HG03060 (cell line): Measurements from ENCODE around the gene IL1RL2.

Experiments
- ATAC-seq: cut with Tn5 transposase; IDR thresholded peaks from one replicate; pipeline ENCODE4 v1.9.1; 2021; ENCODE audit warnings: low read depth, moderate number of reproducible peaks; ENCODE audit not compliant: unreplicated experiment

The IL1RL2 gene

DNA sequence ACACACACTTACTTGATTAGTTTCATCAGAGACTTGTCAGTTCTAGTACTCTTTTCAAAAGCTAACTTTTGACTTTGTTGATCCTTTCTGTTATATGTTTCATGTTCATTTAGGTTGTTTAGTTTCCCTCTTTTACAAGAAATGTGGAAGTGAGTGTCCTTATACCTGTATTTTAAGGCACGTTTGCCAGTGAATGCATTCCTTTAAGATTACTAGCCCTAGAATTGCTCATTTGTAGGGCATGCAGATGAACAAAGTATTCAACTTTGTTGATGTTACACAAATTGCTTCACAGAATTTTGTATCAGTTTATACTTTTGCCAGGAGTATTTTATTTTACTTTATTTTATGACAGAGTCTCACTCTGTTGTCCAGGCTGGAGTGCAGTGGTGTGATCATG is 6.3 kb downstream of the IL1RL2 start:
- no peak for ATAC-seq

DNA sequence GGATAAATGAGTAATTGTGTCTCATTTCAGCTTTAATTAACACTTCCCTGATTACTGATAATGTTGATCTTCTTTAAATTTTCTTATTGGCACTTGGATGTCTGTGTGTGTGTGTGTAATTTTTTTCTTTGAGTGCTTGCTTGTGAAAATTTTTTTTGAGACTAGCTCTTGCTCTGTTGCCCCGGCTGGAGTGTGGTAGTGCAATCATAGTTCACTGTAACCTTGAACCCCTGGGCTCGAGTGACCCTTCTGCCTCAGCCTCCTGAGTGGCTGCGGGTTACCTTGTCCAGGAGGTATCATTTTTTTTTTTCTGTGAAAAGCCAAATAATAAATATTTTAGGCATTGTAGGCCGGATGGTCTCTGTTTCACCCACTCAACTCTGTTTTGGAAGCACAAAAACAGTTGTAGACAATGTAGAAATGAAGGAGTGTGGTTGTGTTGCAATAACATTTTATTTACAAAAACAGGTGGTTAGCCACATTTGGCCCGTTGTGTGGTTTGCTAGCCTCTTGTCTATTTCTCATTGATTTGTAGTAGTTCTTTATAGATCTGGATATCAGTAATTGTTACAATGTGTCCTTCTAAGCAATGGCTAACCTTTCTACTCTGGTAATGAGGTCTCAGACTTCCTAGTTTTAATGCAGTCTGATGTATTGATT is 7.9 kb downstream of the IL1RL2 start:
- no peak for ATAC-seq

DNA sequence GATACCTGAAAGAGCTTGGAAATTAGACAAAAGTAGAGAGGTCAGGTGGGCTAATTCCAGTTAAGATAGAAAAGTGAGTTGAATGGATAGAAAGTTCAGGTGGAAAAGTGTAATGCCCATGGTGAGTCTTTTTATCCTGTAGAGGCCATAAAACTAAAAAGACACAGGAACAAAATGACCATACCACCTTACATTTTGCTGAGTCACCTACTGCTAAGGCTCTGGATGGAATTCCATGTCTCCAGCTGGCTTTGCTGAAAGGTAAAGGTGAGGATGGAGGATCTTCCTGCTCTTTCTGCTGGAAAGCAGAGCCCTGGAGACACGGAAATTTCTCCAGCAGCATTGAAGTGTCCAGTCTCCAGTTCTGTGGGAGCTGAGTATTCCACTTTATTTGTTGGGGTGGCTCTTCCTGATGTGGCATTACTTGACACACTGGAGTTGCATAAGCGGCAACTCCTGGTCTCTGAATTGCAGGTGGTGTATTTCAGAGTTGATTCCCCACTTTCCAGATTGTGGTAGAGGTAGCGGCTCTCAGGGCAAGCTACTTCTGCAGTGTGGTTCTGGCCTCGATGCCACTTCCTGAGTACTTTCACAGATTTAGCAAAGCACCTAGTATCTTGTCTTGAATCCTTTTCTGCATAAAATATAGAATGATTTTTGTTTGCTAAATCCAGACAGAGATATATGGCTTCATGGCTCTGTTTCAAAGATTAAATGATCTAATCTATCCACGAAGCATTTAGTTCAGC is 10.7 kb downstream of the IL1RL2 start:
- ATAC-seq: no peak

DNA sequence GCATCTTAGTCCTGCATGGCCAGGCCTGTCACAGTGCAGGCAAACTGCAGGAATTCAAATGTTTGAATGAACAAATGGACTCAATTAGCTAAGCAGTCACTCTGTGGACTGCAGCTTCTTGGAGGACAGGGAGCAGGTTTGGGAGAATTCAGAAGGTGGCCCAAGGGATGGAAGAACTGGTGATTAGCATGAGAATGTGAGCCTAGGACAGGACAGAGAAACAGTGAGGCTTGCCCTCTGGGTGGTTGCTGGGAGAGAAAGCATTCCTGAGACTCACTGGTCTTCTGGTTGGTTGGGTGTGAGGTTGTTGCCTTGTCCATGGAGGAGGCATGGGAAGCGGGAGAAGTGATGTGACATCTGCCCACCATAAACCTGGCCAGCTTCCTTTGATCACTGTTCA is 13.7 kb downstream of the IL1RL2 start:
- no peak for ATAC-seq

DNA sequence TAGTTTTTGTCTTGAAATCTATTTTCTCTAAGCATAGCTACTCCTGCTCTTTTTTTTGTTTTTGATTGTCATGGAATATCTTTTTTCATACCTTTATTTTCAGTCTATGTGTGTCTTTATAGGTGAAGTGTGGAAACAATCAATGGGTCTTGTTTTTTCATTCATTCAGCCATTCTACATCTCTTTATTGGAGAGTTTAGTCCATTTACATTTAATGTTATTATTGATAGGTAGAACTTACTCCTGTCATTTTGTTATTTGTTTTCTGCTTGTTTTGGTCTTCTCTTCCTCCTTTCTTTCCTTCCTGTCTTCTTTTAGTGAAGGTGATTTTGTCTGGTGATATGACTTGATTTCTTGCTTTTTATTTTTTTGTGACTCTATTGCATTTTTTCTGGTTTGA is 17.8 kb downstream of the IL1RL2 start:
- no peak for ATAC-seq

DNA sequence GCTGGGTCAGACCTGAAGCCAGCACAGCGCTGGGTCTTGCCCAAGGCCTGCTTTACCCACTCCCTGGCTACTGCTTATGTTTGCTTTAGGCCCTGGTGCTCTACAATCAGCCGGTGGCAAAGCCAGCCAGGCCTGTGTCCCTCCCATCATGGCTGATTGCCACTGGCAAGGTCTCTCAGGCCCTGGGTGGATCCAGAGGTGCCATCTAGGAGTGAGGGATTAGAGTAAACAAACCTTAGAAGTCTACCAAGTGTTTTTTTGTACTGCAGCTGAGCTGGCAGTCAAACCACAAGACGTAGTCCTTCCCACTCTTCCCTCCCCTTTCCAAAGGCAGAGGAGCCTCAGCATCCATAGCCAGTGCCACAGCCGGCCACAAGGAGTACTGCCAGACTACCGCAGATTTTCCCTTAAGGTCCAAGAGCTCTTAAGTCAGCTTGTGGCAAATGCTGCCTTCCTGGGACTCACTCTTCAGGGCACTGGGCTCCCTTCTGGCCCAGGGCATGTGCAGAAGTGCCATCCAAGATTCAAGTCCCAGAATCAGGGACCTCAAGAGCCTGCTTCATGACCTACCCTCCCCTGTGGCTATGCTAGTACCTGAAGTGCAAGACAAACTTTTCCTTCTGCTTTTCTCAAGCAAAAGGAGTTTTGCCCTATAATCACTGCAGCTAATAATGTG is 20.0 kb downstream of the IL1RL2 start:
- ATAC-seq: no peak

DNA sequence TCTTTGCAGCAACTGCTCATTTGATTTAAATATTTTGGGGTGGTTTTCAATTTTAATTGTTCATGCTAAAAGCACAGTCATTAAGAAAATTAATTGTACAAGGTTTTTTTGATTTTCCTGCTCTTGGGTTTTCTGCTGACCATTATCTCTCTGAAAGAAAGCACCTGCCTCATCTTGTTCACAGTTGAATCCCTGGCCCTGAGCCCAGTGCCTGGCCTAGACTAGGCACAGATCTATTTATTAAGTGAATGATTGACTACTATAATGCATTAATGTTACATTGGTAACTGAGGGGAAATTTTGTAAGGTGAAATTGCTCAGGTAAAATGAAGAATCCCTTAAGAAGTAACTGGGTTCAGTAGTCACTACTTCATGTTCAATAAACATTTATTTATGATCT is 22.0 kb downstream of the IL1RL2 start:
- ATAC-seq: no peak

DNA sequence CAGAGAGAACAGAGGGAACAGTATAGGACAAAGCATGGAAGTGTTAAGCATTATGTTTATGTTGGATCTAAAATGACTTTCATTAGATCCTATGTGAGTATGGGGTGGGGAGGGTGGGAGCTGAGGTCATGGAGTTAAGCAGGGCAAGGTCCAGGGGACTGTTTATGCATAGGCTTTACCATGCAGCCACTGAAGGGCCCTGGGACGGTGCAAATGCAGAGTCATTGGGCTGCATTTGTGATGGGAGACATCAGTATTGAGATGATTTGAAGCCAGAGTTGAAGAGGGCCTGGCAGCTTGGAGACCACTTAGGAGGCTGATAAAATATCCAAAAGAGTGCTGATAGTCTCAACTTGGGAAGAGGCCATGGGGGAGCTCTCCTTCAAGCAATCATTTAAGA is 22.7 kb downstream of the IL1RL2 start:
- ATAC-seq: no peak

DNA sequence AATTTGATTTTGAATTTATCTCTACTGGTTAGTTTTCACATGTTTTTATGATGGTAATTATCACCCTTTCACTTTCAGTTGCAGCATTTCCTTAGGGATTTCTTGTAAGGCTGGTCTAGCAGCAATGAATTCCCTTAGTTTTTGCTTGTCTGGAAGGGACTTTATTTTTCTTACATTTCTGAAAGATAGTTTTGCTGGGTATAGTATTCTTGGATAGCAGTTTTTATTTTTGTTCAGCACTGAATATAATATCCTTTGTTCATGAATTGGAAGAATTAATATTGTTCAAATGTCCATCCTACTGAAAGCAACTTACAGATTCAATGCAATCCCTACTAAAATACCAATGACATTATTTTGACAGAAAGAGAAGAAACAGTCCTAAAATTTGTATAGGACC is 30.2 kb downstream of the IL1RL2 start:
- ATAC-seq: no peak

DNA sequence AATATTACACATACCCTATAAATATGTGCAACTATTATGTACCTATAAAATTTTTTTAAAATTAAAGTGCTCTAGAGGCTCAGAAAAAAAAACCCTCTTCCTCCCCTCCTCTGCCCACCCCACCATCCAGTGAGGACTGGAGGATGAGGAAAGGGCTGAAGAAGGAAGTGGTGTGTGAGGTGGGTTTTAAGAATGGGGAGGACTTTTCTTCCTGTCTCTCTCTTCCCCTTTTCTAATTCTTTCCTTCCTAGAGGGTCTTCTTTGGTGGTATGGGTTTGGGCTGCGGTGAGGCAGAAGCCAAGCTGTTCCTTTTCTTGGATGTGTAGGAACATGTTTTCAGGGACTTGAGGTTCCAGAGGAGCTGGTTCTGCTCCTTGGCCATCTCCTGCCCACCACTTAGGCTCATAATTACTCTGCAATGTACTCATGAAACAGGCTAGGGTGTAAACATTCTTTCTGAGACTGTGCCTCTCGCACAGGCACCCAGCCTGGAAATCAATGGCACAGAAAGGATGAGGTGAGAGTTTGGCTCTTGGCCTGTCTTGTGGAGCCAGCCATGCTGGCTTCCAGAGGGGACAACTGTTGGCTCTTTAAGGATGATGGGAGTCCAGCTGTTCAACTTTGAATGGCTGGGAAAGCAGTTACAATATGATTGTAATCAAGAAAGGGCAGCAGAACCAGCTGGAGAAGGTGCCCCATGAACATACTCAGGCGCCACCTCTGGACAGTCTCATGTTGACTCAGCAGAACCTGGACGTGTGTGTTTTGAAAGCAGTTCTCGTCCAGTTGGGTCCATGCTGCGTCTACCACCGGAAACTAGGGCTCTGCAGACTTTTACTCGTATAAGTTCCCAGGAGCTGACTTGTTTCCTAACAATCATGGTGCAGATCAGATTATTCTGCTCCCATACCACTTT is 38.3 kb downstream of the IL1RL2 start:
- no peak for ATAC-seq

DNA sequence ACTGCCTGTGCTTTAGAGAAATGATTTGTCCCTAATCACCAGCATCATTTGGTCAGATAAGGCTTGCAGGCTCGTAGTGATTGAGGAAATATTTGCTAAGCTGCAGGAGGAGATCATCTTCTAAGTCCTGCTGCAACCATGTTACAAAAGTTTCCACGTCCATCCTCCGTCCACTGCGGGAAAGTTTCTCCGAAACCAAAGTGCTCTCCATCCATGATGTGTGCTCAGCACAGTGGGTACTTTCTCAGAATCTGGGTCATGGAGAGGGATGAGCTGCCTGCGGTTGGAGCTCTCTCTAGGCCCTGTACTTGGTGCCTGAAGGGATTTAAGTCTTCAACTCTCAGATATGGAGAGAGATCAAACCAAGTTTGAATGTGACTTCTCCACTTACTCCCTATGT is 39.3 kb downstream of the IL1RL2 start:
- no peak for ATAC-seq

DNA sequence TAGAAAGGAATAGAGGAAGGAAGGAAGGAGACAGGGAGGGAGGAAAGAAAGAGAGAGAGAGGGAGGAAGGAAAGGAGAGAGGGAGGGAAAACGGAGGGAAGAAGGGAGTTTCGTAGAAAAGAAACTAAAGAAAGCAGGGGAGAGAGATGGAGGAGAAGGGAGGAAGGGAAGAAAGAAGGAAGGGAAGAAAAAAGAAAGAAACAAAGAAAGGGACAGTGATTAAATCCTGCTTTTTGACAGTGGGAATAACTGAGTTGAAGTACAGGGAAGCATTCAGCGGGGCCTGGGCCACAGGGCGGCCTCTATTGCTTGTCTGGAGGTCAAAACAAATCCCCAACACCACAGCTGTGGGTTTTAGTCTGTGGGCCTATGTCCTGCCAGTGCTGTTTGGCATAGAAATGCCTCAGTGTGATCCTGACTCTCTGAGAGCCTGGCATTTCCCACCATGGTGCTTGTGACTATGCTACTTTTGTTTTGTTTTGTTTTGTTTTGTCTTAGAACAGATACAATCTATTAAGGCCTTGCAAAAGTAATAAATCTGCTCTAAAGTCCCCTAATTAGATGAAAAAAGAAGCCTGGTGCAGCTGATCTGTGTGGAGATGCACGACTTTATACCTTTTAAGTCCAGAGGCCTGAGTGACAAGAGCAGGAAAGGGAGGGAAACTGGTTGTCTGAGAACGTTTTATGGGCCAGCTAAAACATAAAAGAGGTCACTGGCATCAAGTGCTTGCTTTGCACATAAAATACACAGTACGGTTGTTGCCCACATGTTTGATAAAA is 40.0 kb downstream of the IL1RL2 start:
- no peak for ATAC-seq

DNA sequence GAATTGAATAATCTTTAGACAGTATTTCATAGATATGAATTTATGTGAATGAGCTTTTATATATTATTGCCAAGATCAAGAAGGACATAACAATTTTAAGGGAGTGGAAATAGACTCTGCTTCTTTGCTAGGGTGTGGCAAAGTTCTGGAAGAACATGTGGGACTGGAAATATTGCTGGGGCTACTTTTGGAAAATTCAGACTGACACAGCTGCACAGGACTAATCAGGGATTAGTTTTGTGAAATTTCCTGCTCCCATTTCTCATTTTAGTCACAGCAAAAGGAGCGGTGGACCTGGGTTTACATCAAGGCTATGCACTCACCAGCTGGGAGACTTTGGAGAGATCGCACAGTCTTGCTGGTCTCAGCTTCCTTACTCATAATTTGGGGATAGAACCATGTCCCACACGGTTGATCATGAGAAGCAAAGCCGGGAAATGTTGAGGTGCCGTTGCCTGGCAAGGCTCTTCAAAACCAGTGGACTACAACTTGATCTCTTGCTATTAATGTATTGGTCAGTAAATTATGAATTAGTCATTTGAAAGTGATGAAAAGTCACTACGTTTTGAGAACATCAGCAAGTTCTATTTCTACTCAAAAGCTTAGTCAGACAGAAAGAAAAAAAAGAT is 42.4 kb downstream of the IL1RL2 start:
- no peak for ATAC-seq

DNA sequence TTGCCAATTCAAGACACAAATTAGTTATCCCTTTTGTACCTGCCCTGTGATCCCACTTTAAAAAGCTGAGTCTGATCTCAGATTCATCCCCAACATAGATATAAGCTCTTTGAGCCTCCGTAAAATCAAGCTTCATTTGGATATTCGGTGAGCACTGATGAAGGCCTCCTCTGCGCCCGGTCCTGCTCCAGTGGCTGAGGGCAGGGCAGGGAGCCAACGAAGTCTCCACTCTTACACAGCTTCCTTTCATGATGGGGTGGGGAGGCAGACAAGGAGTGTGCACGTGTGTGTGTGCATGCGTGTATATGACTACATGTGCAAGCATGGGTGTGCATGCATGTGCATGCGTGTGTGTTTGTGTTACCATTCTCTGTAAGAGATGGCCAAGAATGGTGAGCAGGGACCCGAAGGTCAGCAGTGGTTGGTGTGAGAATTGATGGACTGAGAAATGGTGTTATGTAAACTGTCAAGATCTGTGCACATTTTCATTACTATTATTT is 43.6 kb downstream of the IL1RL2 start:
- ATAC-seq: no peak

DNA sequence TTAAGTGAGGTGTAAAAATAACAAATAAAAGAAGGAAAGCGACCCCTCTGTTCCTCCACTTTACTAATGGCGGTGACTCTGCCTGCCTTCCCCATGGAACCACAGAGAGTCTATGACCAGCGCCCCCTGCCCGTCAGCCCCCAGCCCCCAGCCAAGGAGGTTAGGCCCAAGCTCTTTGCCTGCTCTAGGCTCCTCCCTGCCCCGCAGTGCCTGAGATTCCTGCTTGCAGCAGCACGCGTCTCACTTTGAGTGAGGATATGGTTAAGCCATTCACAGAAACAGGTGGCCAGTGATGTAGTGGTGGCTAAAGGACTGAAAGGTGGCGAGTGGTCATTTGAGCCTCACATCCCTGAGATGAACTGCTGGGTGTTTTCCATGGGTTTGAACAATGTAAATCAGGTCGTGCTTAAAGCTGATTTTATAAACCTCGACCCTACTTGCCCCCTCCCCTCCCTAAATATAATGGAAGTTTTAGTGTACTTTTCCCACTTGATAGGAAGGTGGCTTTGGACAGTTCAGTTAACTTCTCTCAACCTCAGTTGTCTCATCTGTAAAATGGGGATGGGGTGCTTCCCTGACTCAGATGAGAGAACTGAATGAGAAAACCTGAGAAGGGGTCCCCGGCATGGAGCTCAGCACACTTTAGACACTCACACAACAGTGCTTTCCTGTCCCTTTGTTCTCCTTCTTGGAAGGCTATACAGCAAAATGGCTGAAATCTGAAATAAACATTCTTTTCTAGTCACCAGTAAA is 46.5 kb downstream of the IL1RL2 start:
- ATAC-seq: no peak

DNA sequence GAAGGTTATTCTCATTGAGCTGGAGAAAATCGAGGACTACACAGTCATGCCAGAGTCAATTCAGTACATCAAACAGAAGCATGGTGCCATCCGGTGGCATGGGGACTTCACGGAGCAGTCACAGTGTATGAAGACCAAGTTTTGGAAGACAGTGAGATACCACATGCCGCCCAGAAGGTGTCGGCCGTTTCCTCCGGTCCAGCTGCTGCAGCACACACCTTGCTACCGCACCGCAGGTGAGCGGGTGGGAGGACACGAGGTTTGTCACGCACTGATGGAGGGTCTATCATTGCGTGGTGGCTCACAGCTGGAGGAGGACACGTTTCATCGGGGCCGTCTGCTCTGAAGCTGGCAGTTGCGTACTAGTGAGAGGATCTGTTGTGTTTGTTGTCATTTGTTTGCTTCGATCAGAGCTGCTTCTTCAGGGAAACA is 48.2 kb downstream of the IL1RL2 start:
- no peak for ATAC-seq

DNA sequence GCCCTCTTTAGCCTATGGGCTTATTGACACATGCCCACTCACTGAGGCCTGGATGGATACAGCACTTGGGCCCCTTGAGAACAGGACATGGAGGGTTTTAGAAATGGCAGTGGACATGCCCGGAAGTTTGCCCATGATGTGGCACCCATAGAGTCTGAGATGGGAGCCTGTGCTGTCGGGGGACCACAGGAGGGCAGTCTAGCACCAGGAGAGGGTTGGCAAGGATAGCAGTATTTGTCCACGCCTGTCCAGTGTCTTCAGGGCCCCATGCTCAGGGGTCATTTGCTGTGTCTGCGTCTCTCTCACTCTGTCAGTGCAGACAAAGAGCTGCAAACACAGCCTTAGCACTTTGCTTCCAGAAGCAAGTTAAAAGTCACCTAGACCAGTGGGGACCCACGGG is 48.7 kb downstream of the IL1RL2 start:
- ATAC-seq: no peak

DNA sequence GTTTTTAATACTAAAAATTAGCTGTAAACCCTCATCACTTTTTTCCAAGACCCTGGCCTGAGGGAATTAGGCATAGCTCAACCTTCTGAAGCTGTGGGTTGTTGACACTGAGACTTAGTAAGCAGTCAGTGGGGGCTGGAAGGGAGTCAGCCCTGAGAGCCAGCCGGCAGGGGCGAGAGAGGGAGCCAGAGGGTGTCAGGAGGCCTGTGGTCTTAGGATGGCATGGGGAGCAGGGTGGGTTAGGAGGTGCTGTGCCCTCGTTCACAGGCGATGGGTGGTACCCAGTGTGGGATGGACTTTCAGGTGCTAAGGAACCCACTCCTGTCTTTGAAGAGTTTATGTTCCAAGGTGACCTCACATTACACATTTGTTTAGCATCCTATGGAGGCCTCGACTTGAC is 49.3 kb downstream of the IL1RL2 start:
- ATAC-seq: no peak

DNA sequence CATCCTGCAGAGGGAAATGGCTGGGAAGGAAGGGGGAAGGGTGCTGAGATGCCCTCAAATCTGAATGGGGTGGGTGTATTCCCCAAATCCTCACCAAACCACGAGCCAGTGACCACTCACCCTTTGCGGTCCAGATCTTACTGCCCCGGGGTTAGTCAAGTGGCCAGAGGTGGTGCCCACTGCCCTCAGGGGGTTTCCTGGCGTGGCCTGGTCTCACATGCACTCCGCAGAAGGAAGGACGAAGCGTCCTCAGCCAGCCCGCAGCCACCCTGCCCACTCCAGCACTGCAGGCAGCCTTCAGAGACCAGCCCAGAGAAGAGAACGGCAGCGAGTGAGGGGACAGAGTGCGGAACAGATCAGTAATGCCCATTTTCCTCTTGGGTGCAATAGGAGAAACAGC is 50.4 kb downstream of the IL1RL2 start:
- ATAC-seq: no peak
